Smooth muscle cell (in vitro differentiated cells): ENCODE results near the gene VAPA. TPM values are rescaled to one million over a fixed set of nuclear protein-coding genes. Genes with fewer than 3 reads are reported as not detected.

Experiments used
- DNase-seq: peaks from one replicate; lab custom pipeline; 2025; ENCODE audit not compliant: unreplicated experiment; lab: John Stamatoyannopoulos, UW
- H2AFZ ChIP-seq: fragments of 200-600 bp; sonication (generic); 2 replicates; pipeline ENCODE4 v1.6.0; 2016; ENCODE audit warnings: antibody characterized with exemption, low read depth, mild to moderate bottlenecking
- H3F3A ChIP-seq: fragments of 200-600 bp; sonication (generic); 2 replicates; pipeline ENCODE4 v1.6.0; 2017; ENCODE audit warnings: antibody characterized with exemption, low read depth
- H3K27ac ChIP-seq: fragments of 200-600 bp; sonication (generic); 2 replicates; pipeline ENCODE4 v1.5.1; 2016; ENCODE audit warnings: low read depth, mild to moderate bottlenecking
- H3K27me3 ChIP-seq: fragments of 200-600 bp; sonication (generic); 2 replicates; pipeline ENCODE4 v1.6.1; 2016; ENCODE audit warnings: low read depth, mild to moderate bottlenecking
- H3K36me3 ChIP-seq: fragments of 200-600 bp; sonication (generic); 2 replicates; pipeline ENCODE4 v1.5.1; 2016; ENCODE audit warnings: low read depth
- H3K4me1 ChIP-seq: fragments of 200-600 bp; sonication (generic); 2 replicates; pipeline ENCODE4 v1.5.1; 2016; ENCODE audit warnings: low read depth
- H3K4me2 ChIP-seq: fragments of 200-600 bp; sonication (generic); 2 replicates; pipeline ENCODE4 v1.6.0; 2016; ENCODE audit warnings: mild to moderate bottlenecking
- H3K4me3 ChIP-seq: fragments of 200-600 bp; sonication (generic); 2 replicates; pipeline ENCODE4 v1.5.1; 2016; ENCODE audit warnings: mild to moderate bottlenecking
- H3K79me2 ChIP-seq: fragments of 200-600 bp; sonication (generic); 2 replicates; pipeline ENCODE4 v1.6.0; 2016; ENCODE audit warnings: low read depth, mild to moderate bottlenecking
- H3K9ac ChIP-seq: fragments of 200-600 bp; sonication (generic); 2 replicates; pipeline ENCODE4 v1.6.0; 2016; ENCODE audit warnings: low read depth
- H3K9me3 ChIP-seq: fragments of 200-600 bp; sonication (generic); replicated peaks from 2 replicates; pipeline ENCODE4 v1.5.1; 2016; ENCODE audit warnings: low read depth
- H4K20me1 ChIP-seq: fragments of 200-600 bp; sonication (generic); 2 replicates; pipeline ENCODE4 v1.6.0; 2016; ENCODE audit warnings: low read depth
- WGBS: methylation state at CpG from one replicate; pipeline ENCODE4 v1.1.7; 2016; ENCODE audit warnings: low lambda C conversion rate; 5-methylcytosine and 5-hydroxymethylcytosine counted together
- polyA plus RNA-seq: library from polyadenylated mRNA; unstranded; fragments of >200 nt; fragmentation: Nextera tagmentation; extraction: Ambion mirVana; gene quantifications from 2 replicates; pipeline ENCODE4 v1.2.1, GENCODE V29; 2016
- total RNA-seq: library from RNA; depleted of rRNA; stranded (reverse); fragments of >200 nt; gene quantifications from 2 replicates; pipeline ENCODE4 v1.2.3, GENCODE V29; 2014
- TF ChIP-seq, protein P1 (sequence below): fragments of 200-600 bp; sonication (generic); IDR thresholded peaks from 2 replicates; pipeline ENCODE4 v1.5.1; 2017; ENCODE audit warnings: borderline replicate concordance, mild to moderate bottlenecking, antibody characterized with exemption; ENCODE audit not compliant: insufficient read depth, poor library complexity, severe bottlenecking

VAPA gene
- total and polyA plus RNA-seq, 2 experiments from 2014 or later = 315 to 350 TPM

GRCh38 chr18:9951022-9951859 lies 37.4 kb downstream of the VAPA start:
- Histone ChIP-seq H3K36me3 (no peaks in the 10 kb centered on the region), H3K27me3 (no peaks in the 10 kb centered on the region), H3K9ac (no peak overlapping the region), H3K4me1 (peaks cover 7% of the 10 kb centered on the region), H3K9me3 (no peaks in the 10 kb centered on the region), H3F3A (peaks cover 16% of the 10 kb centered on the region), H3K4me3 (no peak overlapping the region), H3K79me2 (peaks cover 79% of the 10 kb centered on the region), H3K27ac (no peak overlapping the region), H2AFZ (no peak overlapping the region), H4K20me1 (peaks cover 89% of the 10 kb centered on the region), H3K4me2 (no peak overlapping the region)
- WGBS = 75% methylated on average over 9 of the region's 9 CpGs
- TF ChIP-seq, protein P1, sequence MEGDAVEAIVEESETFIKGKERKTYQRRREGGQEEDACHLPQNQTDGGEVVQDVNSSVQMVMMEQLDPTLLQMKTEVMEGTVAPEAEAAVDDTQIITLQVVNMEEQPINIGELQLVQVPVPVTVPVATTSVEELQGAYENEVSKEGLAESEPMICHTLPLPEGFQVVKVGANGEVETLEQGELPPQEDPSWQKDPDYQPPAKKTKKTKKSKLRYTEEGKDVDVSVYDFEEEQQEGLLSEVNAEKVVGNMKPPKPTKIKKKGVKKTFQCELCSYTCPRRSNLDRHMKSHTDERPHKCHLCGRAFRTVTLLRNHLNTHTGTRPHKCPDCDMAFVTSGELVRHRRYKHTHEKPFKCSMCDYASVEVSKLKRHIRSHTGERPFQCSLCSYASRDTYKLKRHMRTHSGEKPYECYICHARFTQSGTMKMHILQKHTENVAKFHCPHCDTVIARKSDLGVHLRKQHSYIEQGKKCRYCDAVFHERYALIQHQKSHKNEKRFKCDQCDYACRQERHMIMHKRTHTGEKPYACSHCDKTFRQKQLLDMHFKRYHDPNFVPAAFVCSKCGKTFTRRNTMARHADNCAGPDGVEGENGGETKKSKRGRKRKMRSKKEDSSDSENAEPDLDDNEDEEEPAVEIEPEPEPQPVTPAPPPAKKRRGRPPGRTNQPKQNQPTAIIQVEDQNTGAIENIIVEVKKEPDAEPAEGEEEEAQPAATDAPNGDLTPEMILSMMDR = peak; percentile 56
- DNase-seq = no peak

DNA sequence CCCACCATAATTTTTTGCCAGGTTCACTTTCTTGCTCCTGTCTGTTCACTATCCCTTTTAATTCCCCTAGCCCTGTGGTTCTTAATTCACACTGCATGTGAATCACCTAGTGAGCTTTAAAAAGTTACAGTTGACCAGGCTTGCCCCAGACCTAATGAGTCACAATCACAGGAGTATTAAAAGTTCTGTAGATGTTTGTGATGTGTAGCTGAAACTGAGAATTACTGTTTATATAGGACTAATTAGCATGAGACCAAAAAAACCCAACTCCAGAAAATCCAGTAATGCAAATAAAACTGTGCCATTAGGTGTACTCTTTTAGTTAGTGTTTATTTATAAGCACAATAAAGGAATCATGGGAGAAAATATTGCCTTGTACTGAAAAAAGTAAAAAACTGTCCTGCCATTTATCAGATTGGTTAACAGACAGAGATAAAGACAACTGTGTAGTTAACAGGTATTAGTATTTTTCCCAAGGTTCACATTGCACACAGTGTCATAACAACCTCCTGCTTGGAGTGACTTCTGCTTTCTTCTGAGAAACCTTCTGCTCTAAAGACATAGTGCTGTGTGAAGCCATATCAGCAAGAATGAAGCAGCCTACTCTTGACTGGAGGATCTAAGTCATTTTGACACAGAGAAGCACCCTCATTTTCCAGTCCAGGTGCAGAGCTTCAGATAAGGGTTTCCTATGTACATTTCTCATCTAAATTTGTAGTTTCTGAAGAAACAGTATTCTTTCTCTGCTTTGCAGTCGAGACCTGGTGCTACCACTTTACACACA lies 39.0 kb downstream of the VAPA start:
- H3F3A ChIP-seq = peaks cover 16% of the 10 kb centered on the region
- no peak overlapping the region for H3K4me2 ChIP-seq
- H3K4me1 ChIP-seq = peaks cover 7% of the 10 kb centered on the region
- no peaks in the 10 kb centered on the region for H3K27me3 ChIP-seq
- H3K27ac ChIP-seq = peak overlapping the region; percentile 10
- DNase-seq = no peak
- H3K9ac ChIP-seq = no peak overlapping the region
- H4K20me1 ChIP-seq = peaks cover 90% of the 10 kb centered on the region
- 96% methylated on average over 1 of the region's 1 CpG for WGBS
- H3K79me2 ChIP-seq = peaks cover 64% of the 10 kb centered on the region
- H3K4me3 ChIP-seq = no peak overlapping the region
- H2AFZ ChIP-seq = no peak overlapping the region
- no peaks in the 10 kb centered on the region for H3K36me3 ChIP-seq
- H3K9me3 ChIP-seq = no peaks in the 10 kb centered on the region
- TF ChIP-seq, protein P1 = no peak

- 91% methylated on average over 4 of the region's 4 CpGs for WGBS
- peaks cover 20% of the 10 kb centered on the region for H3F3A ChIP-seq
- H3K4me2 ChIP-seq = no peak overlapping the region
- H3K27ac ChIP-seq = no peak overlapping the region
- H2AFZ ChIP-seq = no peak overlapping the region
- H3K27me3 ChIP-seq = no peaks in the 10 kb centered on the region
- no peaks in the 10 kb centered on the region for H3K36me3 ChIP-seq
- H3K79me2 ChIP-seq = peaks cover 14% of the 10 kb centered on the region
- TF ChIP-seq, protein P1 = no peak
- H3K4me3 ChIP-seq = no peak overlapping the region
- H3K9me3 ChIP-seq = no peaks in the 10 kb centered on the region
- peaks cover under 1% of the 10 kb centered on the region for H3K4me1 ChIP-seq
- no peak for DNase-seq
- peaks cover 61% of the 10 kb centered on the region for H4K20me1 ChIP-seq
- no peak overlapping the region for H3K9ac ChIP-seq
These were observed 45.1 kb downstream of the VAPA start for GRCh38 chr18:9958861-9959399.
